HL-60/S4 (cell line): ENCODE data around the gene NEO1.

ENCODE experiments used
- in situ Hi-C: fragments of 300-500 bp; cut with MboI; formaldehyde crosslinking; loops from 2 replicates; pipeline ENCODE4 v1.14.3; 2022; ENCODE audit warnings: low sequenced_read_pairs

NEO1 gene

GRCh38 chr15:73030122-73030679, 22.1 kb upstream of the NEO1 start:
- in situ Hi-C loops = no loop called here

- in situ Hi-C loops = no loop called here
Measured at GRCh38 chr15:73031648-73032047, 20.6 kb upstream of the NEO1 start.

GRCh38 chr15:73033611-73034010, 18.7 kb upstream of the NEO1 start:
- in situ Hi-C loops = no loop called here

- in situ Hi-C loops = no loop called here
Measured at GRCh38 chr15:73034221-73034620, 18.0 kb upstream of the NEO1 start.

- in situ Hi-C loops = no loop called here
Measured at GRCh38 chr15:73035221-73035620, 17.0 kb upstream of the NEO1 start.

- in situ Hi-C loops = no loop called here
Measured at GRCh38 chr15:73038220-73038619, 14.0 kb upstream of the NEO1 start.

GRCh38 chr15:73046073-73046472, 6.2 kb upstream of the NEO1 start:
- in situ Hi-C loops = no loop called here

- in situ Hi-C loops = no loop called here
Measured at GRCh38 chr15:73047882-73048281, 4.4 kb upstream of the NEO1 start.

GRCh38 chr15:73048624-73049295, 3.5 kb upstream of the NEO1 start:
- in situ Hi-C loops = no loop called here

GRCh38 chr15:73049564-73050215, 2.6 kb upstream of the NEO1 start:
- in situ Hi-C loops = no loop called here

- in situ Hi-C loops = no loop called here
Measured at GRCh38 chr15:73050561-73051295, 1.5 kb upstream of the NEO1 start.

GRCh38 chr15:73051391-73051806, 864 bp upstream of the NEO1 start:
- in situ Hi-C loops = no loop called here

GRCh38 chr15:73052653-73053397, 562 bp downstream of the NEO1 start:
- in situ Hi-C loops = no loop called here

- in situ Hi-C loops = no loop called here
Measured at GRCh38 chr15:73053398-73053723, 1.1 kb downstream of the NEO1 start.

GRCh38 chr15:73054417-73054953, 2.2 kb downstream of the NEO1 start:
- in situ Hi-C loops = no loop called here

- in situ Hi-C loops = no loop called here
Measured at GRCh38 chr15:73056460-73056859, 4.2 kb downstream of the NEO1 start.

- in situ Hi-C loops = no loop called here
Measured at GRCh38 chr15:73058437-73058836, 6.2 kb downstream of the NEO1 start.

- in situ Hi-C loops = no loop called here
Measured at GRCh38 chr15:73065114-73065513, 12.9 kb downstream of the NEO1 start.

- in situ Hi-C loops = no loop called here
Measured at GRCh38 chr15:73069109-73069508, 16.8 kb downstream of the NEO1 start.

- in situ Hi-C loops = no loop called here
Measured at GRCh38 chr15:73072894-73073293, 20.6 kb downstream of the NEO1 start.

GRCh38 chr15:73074241-73074640, 22.0 kb downstream of the NEO1 start:
- in situ Hi-C loops = no loop called here
